Stimulated activated CD8-positive, alpha-beta memory T cell treated with anti-CD3 and anti-CD28 coated beads, Interleukin-4, amount 100 ng/mL, for 1 hour (primary cell): ENCODE results near the gene WFDC11.
"Not testable (repeated sequence)": the region's sequence is repeated elsewhere in the genome, so short reads cannot be mapped to it uniquely, and the experiment has no call there.

Source experiments
- DNase-seq, 2 donors: peaks; one replicate each; pipeline ENCODE4 v3.0.0-alpha.2; 2020; ENCODE audit warnings: low read depth in 2 of 2, low spot score in 1 of 2

WFDC11 gene

DNA sequence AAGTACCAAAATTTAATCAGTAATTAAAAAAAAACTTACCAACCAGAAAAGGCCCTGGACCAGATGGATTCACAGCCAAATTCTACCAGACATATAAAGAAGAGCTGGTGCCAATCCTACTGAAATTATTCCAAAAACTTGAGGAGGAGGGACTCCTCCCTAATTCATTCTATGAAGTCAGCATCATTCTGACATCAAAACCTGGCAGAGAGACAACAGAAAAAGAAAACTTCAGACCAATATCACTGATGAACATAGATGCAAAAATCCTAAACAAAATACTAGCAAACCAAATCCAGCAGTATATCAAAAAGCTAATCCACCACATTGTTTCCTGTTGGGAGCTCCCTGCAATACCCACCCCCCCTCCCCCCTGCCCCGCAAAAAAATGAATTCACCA lies at the start of gene WFDC11:
Gene WFDC11 (minus strand): TSS at position 101 of the 400 bp plus-strand sequence. CDS start 19,639 bp downstream, outside the sequence.
- DNase-seq = no peak

GRCh38 chr20:45716141-45716688 lies 46.2 kb upstream of the WFDC11 start:
- DNase-seq = not testable (repeated sequence)

GRCh38 chr20:45704969-45705637 lies 35.1 kb upstream of the WFDC11 start, which contains the start of gene WFDC10B:
TSS of gene WFDC10B (minus strand) at chr20:45705019. CDS start at chr20:45685992, 19,027 bp downstream.
- DNase-seq = no peak

GRCh38 chr20:45701873-45702272 lies 31.8 kb upstream of the WFDC11 start, which contains the start of gene WFDC13:
TSS of gene WFDC13 (plus strand) at chr20:45702038. CDS start at chr20:45702124, 86 bp downstream.
- no peak for DNase-seq

DNA sequence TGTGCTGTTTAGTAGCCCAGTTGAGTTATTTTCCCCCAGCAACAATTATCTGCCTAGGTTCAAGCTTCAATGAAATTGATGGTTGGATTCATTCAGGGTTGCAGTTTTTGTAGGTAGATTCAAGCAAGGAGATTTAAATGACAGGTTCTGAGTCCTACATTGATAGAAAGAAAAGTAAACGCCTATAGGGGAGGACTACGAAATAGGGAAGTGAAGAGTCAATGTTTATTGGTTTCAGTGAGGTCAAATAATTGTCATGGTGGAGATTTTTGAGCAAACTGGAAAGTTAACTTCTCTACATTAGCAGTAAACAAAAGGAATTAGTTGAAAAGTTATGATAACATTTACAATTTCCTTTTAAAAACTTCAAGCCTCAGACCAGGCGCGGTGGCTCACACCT lies 31.1 kb upstream of the WFDC11 start:
- no peak for DNase-seq

DNA sequence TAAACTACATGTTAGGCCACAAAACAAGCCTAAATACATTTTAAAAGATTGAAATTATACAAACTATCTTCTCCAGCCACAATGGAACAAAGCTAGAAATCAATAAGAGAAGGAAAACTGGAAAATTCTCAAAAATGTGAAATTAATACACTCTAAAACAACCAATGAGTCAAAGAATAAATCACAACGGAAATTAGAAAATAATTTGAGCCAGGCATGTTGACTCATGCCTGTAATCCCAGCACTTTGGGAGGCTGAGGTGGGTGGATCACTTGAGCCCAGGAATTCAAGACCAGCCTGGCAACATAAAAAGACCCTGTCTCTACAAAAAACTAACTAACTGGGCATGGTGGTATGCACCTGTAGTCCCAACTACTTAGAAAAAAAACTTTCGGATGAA lies 25.5 kb upstream of the WFDC11 start:
- DNase-seq = no peak

DNA sequence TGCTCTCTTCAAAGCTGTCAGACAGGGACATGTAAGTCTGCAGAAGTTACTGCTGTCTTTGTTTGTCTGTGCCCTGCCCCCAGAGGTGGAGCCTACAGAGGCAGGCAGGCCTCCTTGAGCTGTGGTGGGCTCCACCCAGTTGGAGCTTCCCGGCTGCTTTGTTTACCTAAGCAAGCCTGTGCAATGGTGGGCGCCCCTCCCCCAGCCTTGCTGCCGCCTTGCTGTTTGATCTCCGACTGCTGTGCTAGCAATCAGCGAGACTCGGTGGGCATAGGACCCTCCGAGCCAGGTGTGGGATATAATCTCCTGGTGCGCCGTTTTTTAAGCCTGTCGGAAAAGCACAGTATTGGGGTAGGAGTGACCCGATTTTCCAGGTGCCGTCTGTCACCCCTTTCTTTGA lies 23.3 kb upstream of the WFDC11 start:
- not testable (repeated sequence) for DNase-seq

DNA sequence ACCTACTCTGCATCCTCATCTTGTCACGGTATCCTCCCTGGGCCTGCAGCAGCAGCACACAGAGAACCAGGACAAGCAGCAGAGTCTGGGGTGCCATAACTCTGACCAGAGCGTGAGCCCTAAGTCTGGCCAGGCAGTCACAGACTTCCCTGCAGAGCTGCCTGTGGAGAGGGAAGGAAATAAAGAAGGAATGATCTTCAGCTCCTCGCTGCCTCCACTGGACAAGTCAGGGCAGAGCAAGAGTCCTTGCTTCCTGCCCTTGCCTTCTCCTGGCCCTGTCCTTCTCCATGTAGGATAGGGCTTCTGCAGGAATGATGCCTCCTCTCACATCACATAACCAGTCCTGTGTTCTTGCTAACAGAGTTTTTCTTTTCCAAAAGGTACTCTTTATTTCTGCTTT lies 15.9 kb upstream of the WFDC11 start:
- no peak for DNase-seq

GRCh38 chr20:45679650-45680049 lies 9.6 kb upstream of the WFDC11 start:
- no peak for DNase-seq

DNA sequence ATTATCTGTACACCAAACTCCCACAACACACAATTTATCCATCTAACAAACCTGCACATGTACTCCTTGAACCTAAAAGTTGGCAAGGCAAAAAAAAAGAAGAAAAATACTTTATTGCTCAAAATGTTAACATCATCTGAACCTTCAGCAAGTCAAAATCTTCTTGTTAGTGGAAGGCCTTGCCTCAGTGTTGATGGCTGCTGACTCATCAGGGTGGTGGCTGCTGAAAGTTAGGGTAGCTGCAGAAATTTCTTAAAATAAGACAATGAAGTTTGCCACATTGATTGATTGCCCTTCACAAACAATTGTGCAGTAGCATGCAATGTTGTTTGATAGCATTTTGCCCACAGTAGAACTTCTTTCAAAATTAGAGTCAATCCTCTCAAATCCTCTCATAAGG lies 2.7 kb upstream of the WFDC11 start:
- DNase-seq = no peak

GRCh38 chr20:45657038-45657437 lies 13.0 kb downstream of the WFDC11 start:
- DNase-seq = not testable (repeated sequence)

- not testable (repeated sequence) for DNase-seq
These were observed 18.3 kb downstream of the WFDC11 start for GRCh38 chr20:45651726-45652125.

DNA sequence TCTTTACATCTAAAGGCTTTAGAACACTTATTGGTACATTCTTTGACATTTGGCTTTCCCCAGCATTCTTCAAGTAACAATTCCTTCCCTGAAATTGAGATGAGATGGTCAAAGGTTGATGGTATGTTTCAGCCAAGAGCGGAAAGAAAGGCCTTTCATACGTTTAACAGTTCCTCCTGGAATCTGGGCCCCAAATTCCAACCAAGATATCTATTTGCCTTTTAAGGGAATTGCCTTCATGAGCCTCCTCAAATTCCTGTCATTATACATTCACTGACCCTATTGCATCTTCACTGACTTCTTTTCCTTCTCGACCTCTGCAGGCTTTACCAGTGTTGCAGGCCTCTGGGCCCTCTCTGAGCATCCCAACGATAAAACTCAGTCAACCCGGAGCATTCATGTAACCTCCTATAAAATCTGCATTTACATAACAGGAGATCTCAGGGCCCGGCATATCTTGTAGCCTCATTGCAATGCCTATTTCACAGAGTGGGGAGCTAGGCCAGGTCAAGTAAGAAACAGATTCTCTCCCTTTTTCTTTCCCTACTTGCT lies 20.7 kb downstream of the WFDC11 start:
- no peak for DNase-seq

- no peak for DNase-seq
These were observed 22.5 kb downstream of the WFDC11 start for GRCh38 chr20:45647441-45648050.

- DNase-seq = no peak
These were observed 23.2 kb downstream of the WFDC11 start for GRCh38 chr20:45646875-45647274.

DNA sequence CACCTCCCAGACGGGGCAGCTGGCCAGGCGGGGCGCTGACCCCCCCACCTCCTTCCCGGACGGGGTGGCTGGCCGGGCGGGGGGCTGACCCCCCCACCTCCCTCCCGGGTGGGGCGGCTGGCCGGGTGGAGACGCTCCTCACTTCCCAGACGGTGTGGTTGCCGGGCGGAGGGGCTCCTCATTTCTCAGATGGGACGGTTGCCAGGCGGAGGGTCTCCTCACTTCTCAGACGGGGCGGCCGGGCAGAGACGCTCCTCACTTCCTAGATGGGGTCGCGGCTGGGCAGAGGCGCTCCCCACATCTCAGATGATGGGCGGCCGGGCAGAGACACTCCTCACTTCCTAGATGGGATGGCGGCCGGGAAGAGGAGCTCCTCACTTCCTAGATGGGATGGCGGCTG lies 24.2 kb downstream of the WFDC11 start:
- DNase-seq = not testable (repeated sequence)

DNA sequence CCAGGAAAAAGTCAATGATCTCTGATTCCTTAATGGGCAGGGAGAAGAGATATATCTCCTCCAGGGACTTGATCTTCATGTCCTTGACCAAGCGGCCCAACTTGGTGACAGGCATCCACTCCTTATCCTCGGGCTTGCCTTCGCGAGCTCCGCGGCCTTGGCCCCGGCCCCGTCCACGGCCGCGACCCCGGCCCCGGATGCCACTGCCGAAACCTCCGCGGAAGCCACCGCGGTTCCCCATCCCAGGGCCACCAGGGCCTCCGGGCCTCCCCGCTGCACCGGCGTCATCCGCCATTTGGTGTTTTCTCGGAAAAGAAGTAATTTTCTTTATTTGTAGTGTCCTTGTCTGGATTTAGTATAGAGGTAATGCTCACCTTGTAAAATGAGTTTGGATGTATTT lies 29.0 kb downstream of the WFDC11 start:
- not testable (repeated sequence) for DNase-seq

DNA sequence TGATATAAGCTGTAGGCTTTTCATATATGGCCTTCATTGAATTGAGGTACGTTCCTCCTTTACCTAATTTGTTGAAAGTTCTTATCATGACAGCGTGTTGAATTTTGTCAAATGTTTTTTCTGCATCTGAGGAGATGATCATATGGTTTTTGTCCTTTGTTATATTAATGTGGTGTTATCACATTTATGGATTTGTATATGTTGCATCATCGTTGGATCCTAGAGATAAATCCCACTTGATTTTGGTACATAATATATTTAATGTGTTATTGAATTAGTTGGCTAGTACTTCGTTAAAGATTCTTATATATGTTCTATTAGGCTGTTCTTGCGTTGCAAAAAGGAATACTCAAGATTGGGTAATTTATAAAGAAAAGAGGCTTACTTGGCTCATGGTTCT lies 30.4 kb downstream of the WFDC11 start:
- DNase-seq = no peak

DNA sequence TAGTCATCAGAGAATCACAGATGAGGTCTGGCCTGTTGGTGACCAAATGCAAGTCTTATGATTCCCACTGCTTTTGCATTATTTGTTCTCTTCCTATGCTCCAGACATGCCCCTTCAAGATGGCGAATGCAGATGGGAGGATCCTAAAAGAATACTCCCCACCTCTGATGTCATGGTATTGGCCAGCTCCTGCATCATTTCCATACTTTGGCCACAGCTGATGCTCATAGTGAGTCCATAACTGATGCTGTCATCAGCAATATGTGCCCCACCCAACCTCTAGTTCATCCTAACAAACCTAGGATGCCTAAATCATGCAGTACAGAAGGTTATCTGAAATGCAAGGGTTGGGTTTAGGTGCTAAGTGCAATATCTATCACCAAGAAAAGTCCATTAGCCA lies 33.5 kb downstream of the WFDC11 start:
- no peak for DNase-seq

- no peak for DNase-seq
These were observed 38.9 kb downstream of the WFDC11 start, which contains the start of gene WFDC9 for GRCh38 chr20:45631184-45631583. TSS of gene WFDC9 (minus strand) at chr20:45631284. CDS start at chr20:45610181, 21,103 bp downstream.

- DNase-seq = no peak
These were observed 39.7 kb downstream of the WFDC11 start for GRCh38 chr20:45630371-45630770.
